Skeletal muscle satellite cell (primary cell): ENCODE results near the gene VWA8.
A peak's percentile ranks its signal among the peaks of the same experiment; 100 is the strongest.

Experiments
- H3K27me3 ChIP-seq: 2 replicates; pipeline ENCODE4 v1.7.0; 2013; ENCODE audit warnings: low read length; ENCODE audit not compliant: control insufficient read depth, insufficient read depth
- H3K36me3 ChIP-seq: 2 replicates; pipeline ENCODE4 v1.7.0; 2013; ENCODE audit warnings: mild to moderate bottlenecking, control low read depth, low read length; ENCODE audit not compliant: insufficient read depth
- H3K4me1 ChIP-seq: 2 replicates; pipeline ENCODE4 v1.7.0; 2013; ENCODE audit warnings: low read length; ENCODE audit not compliant: control insufficient read depth, insufficient read depth
- H3K4me2 ChIP-seq: 2 replicates; pipeline ENCODE4 v1.7.0; 2013; ENCODE audit warnings: mild to moderate bottlenecking, low read length
- H3K4me3 ChIP-seq: 2 replicates; pipeline ENCODE4 v1.7.0; 2013; ENCODE audit warnings: low read length
- H3K9ac ChIP-seq: 2 replicates; pipeline ENCODE4 v1.7.0; 2013; ENCODE audit warnings: mild to moderate bottlenecking, low read depth, low read length, moderate library complexity
- H3K9me3 ChIP-seq: replicated peaks from 2 replicates; pipeline ENCODE4 v1.7.0; 2013; ENCODE audit warnings: mild to moderate bottlenecking, control low read depth, low read length

Gene VWA8

DNA sequence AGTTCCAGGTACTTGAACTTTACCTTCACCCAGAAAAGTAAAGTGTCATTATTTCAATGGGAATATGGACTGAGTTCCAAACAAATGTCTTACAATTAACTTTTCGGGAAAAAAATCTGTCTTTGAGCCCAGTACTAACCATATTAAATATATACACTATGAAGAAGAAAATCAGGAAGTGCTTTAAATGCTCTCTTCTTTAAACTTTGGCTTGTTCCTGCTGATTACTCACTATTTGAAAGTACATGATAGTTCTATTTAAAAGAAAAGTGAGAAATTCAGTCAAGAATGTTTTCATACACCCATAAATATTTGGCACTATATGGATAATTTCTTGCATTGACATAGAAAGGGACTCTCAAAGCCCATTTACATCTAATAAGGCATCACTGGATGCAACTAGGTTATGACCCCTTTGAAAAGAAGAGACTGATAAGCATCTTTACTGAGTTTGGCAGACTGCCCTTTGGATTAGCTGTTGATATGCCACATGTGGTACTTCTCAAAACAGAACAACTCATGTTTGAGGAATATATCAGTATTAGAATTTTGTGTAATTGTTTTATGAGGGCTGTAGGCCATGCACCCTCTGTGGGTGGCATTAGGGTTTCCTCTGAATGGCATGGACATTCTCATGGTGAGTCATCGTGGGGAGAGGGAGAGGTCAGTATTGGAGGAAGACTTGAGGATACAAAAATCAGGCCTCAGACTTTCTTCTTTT, 25.0 kb upstream of the VWA8 start:
- no peaks in the 10 kb centered on the region for H3K9me3 ChIP-seq
- H3K4me1 ChIP-seq: peaks cover 20% of the 10 kb centered on the region
- H3K36me3 ChIP-seq: no peaks in the 10 kb centered on the region
- no peak overlapping the region for H3K4me3 ChIP-seq
- H3K27me3 ChIP-seq: peaks cover 5% of the 10 kb centered on the region
- peak overlapping the region; percentile 6 for H3K4me2 ChIP-seq
- H3K9ac ChIP-seq: no peak overlapping the region

DNA sequence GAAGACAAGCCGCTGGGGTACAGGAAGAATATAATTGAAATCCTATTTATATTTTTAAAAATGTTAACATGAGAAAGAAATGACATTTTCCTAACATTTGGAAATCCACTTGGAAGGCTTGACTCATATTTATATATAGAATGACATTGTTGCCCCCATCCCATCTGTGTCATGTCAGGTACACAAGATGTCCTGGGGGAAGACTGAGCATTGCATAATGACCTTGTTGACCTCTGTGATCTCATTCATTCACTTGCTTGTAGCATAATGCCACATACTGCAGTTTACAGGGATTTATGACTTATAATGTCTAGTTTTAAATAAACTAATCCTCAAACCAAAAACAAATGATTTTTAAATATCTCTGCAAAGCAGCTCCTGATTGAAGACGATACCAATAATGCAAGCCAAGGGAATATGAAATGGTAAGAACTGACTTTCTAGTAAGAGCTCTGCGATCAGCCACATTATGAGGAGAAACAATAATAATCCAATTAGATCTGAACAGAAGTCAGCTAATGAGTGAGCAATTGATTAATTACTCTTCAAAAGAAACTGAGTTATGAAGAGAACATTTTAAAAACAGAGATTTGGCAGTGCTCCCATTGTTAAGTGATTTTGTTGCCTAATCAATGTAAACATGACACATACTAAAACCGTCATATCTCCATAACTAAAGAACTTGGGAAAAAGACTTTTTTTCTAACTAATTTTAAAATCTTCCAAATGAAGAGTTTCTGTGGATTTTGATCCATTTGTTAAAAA, 21.2 kb upstream of the VWA8 start:
- no peak overlapping the region for H3K4me3 ChIP-seq
- no peak overlapping the region for H3K4me2 ChIP-seq
- H3K9ac ChIP-seq: no peak overlapping the region
- peaks cover 20% of the 10 kb centered on the region for H3K4me1 ChIP-seq
- no peaks in the 10 kb centered on the region for H3K9me3 ChIP-seq
- H3K27me3 ChIP-seq: no peaks in the 10 kb centered on the region
- no peaks in the 10 kb centered on the region for H3K36me3 ChIP-seq

DNA sequence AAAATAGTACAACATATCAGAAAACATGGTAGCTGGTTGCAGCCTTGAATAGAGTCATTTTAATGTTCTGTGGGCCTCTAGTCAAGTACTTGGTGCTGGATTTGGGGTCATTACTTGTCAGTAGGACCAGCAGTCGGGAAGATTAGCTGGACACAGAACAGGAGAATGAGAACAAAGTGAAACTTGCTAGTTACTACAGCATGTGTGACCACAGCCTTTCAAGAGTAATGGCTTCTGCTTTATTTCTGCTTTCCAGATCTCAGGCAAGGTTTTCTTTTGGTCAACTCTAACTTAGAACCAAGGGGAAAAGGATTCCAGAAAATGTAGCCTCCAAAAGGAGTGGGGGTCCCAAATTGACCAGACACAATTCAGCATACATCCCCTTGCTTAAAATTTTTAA, 17.1 kb upstream of the VWA8 start:
- Histone ChIP-seq H3K4me2 (no peak overlapping the region), H3K4me1 (no peaks in the 10 kb centered on the region), H3K4me3 (no peak overlapping the region), H3K9ac (no peak overlapping the region), H3K36me3 (no peaks in the 10 kb centered on the region), H3K9me3 (no peaks in the 10 kb centered on the region), H3K27me3 (no peaks in the 10 kb centered on the region)

DNA sequence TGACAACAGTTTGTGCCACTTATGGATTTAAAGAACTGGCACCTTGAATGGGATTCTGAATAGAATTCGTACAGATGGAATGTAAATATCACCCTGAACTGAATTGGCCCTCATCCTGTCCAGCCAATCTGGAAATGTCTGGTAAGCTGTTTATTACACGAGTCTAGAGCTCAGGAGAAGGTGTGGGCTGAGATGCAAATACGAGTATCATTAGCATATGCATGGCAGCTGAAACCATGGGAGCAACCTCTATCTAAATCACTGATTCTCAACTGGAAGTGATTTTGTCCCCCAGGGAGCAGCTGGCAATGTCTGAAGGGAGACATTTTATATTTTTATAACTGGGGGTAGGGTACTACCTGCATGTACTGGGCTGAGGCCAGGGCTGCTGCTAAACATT, 15.6 kb upstream of the VWA8 start:
- H3K4me2 ChIP-seq: no peak overlapping the region
- no peaks in the 10 kb centered on the region for H3K9me3 ChIP-seq
- no peaks in the 10 kb centered on the region for H3K36me3 ChIP-seq
- H3K4me1 ChIP-seq: no peaks in the 10 kb centered on the region
- H3K9ac ChIP-seq: no peak overlapping the region
- H3K27me3 ChIP-seq: no peaks in the 10 kb centered on the region
- no peak overlapping the region for H3K4me3 ChIP-seq

DNA sequence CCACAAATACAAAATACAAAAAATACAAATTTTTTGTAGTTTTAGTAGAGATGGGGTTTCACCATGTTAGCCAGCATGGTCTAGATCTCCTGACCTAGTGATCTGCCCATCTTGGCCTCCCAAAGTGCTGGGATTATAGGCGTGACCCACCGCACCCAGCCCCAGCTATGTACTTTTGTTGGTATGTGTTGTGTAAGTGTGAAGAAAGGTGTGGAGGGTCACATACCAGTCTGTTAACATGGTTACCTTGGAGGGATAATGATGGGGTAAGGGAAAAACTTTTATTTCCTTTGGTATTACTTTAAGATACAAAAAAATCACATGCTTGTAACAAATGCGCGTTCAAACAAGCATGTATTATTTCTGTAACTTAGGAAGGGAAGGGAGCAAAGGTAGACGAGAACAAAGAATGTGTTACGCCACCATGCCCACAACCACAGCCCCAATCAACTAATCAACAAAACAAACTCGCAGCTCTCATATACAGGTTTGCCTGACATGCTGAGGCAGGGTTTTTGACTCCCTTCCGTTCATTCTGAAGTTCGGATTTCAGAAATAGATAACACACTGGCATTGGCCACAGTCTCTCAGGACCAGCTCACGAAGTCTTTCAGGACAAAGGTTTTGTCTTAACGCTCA, 13.5 kb upstream of the VWA8 start:
- H3K4me1 ChIP-seq: no peaks in the 10 kb centered on the region
- no peaks in the 10 kb centered on the region for H3K36me3 ChIP-seq
- H3K9me3 ChIP-seq: no peaks in the 10 kb centered on the region
- no peaks in the 10 kb centered on the region for H3K27me3 ChIP-seq
- no peak overlapping the region for H3K4me3 ChIP-seq
- H3K9ac ChIP-seq: no peak overlapping the region
- no peak overlapping the region for H3K4me2 ChIP-seq

DNA sequence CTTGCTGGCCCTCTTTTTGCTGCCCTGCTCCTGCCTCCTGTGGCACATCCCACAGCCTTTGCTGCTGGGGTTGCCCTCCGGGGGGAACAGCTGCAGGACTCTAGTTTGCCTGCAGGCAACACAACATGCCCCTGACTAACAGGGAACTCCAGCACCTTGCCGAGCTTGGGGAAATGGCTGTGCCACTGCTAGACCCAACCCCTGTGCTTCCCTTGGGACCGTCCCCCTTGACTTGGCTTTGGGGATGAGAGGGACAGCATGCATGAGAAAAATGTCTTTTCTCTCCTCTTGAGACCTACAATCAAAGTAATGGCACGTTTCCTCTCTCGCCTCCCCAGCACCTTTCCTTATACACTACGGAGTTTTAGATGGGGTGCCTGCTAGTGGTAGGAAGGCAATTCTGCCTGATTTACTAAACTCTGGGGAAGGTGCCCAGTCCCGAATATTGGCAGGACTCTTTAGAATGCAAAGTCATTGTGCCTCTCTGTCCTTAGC, 12.4 kb upstream of the VWA8 start:
- no peaks in the 10 kb centered on the region for H3K27me3 ChIP-seq
- no peak overlapping the region for H3K4me2 ChIP-seq
- H3K36me3 ChIP-seq: no peaks in the 10 kb centered on the region
- no peaks in the 10 kb centered on the region for H3K4me1 ChIP-seq
- no peak overlapping the region for H3K9ac ChIP-seq
- no peaks in the 10 kb centered on the region for H3K9me3 ChIP-seq
- H3K4me3 ChIP-seq: no peak overlapping the region

DNA sequence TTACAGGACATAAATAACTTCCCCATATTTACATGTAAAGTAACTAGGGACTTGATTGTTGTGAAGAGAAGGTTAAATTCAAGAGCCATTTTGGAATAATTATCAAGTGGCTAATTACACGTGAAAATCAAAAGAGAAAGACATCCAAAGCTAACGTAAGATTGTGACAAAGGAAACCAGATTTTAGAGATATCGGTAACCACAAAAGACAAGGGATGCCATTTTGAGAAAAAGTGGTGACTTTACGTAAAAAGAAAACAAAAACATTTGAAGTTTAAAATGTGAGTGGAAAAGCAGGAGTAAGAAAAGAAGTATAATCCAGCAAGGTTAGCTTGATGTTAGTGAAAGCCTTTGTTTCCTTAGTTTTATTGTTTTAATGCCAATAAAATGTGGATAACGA, 10.9 kb upstream of the VWA8 start:
- Histone ChIP-seq H3K36me3 (no peaks in the 10 kb centered on the region), H3K9ac (no peak overlapping the region), H3K27me3 (no peaks in the 10 kb centered on the region), H3K4me1 (no peaks in the 10 kb centered on the region), H3K4me3 (no peak overlapping the region), H3K9me3 (no peaks in the 10 kb centered on the region), H3K4me2 (no peak overlapping the region)

DNA sequence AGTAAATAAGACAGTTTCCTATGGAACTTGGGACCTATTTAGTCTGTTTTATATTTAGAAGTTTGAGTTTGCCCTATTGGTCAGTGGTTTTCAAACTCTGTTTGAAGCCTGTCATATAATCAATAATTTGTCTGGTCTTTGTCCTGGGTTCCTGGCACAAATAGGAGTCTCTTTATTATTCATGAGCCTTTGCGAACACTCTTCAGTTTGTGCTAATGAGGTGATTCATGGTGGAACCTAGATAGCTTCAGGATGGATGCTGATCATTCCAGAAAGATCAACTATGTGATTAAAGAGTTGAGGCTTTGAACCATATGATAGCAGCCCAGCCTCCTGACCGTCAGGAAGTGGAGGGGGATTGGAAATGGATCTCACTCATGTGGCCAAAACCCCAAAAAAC, 10.0 kb upstream of the VWA8 start:
- no peaks in the 10 kb centered on the region for H3K9me3 ChIP-seq
- H3K4me2 ChIP-seq: no peak overlapping the region
- H3K9ac ChIP-seq: no peak overlapping the region
- no peaks in the 10 kb centered on the region for H3K4me1 ChIP-seq
- no peaks in the 10 kb centered on the region for H3K36me3 ChIP-seq
- H3K4me3 ChIP-seq: no peak overlapping the region
- no peaks in the 10 kb centered on the region for H3K27me3 ChIP-seq

DNA sequence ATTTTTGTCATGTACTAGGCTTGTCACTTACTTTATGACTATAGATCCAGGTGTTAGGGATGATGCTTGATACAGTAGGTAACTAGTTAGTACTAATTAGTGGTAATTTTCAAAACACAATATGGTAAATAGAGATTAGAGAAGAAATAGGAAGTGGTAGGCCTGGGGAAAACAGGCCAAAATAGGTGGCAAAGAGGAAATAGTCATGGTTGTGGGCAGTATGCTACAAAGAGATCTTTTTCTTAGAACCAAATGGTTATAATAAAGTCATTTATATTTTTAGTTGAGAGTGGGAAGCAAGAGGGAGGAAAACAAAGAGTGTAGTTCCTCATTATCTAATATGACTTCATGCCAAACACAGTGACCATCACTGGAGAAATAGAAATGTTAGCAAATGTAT, 9.1 kb upstream of the VWA8 start:
- H3K27me3 ChIP-seq: no peaks in the 10 kb centered on the region
- H3K36me3 ChIP-seq: no peaks in the 10 kb centered on the region
- no peak overlapping the region for H3K9ac ChIP-seq
- H3K4me2 ChIP-seq: no peak overlapping the region
- no peak overlapping the region for H3K4me3 ChIP-seq
- H3K9me3 ChIP-seq: no peaks in the 10 kb centered on the region
- H3K4me1 ChIP-seq: no peaks in the 10 kb centered on the region

DNA sequence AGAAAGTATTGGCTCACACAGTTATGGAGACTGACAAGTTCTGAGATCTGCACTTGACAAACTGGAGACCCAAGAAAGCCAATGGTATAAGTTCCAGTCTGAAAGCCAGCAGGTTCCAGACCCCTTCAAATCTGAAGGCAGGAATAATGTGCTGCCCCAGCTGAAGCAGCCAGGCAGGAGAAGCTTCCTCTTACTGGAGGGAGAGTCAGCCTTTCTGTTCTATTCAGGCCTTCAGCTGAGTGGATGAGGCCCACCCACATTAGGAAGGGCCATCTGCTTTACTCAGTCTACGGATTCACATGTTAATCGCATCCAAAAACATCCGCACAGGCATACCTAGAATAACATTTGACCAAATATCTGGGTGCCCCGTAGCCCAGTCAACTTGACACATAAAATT, 8.2 kb upstream of the VWA8 start:
- H3K36me3 ChIP-seq: no peaks in the 10 kb centered on the region
- H3K9ac ChIP-seq: no peak overlapping the region
- no peak overlapping the region for H3K4me3 ChIP-seq
- H3K9me3 ChIP-seq: no peaks in the 10 kb centered on the region
- H3K4me1 ChIP-seq: no peaks in the 10 kb centered on the region
- no peak overlapping the region for H3K4me2 ChIP-seq
- no peaks in the 10 kb centered on the region for H3K27me3 ChIP-seq

DNA sequence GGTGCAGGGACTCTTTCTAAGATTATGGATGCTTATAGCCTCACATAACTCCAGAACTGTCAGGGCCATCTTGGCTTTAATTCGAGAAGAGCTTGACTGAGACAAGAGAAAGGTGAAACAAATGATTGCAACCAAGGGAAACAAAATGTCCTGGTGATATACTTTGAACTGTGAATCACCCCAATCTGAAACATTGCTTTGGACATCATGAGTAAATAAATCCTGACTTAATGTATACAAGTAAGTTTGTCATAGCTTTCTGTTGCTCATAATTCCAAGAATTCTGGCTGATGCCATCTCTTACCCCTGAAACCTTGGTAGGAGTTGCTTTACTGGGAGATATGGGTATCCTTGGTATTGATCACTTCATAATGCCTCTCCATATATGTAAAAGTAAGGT, 5.8 kb upstream of the VWA8 start:
- Histone ChIP-seq H3K27me3 (no peaks in the 10 kb centered on the region), H3K9ac (no peak overlapping the region), H3K36me3 (no peaks in the 10 kb centered on the region), H3K4me2 (no peak overlapping the region), H3K4me1 (no peaks in the 10 kb centered on the region), H3K4me3 (no peak overlapping the region), H3K9me3 (no peaks in the 10 kb centered on the region)
